ENCODE data around the gene MYOCD. TPM values are rescaled to one million over a fixed set of nuclear protein-coding genes. Genes with fewer than 3 reads are reported as not detected.

MYOCD gene
- total RNA-seq = not detected

GRCh38 chr17:12665263-12666210, at the start of gene MYOCD:
MYOCD (plus strand) TSS chr17:12665890; CDS start chr17:12666189, 299 bp downstream.
- Mint-ChIP-seq H3K36me3 (ENCODE audit: low read depth) (peaks cover 2% of the 10 kb centered on the region), H3K4me3 (no peak within 1 kb of the TSS), H3K4me1 (ENCODE audit: low read depth) (no peaks in the 10 kb centered on the region), H3K9me3 (ENCODE audit: insufficient read depth) (no peaks in the 10 kb centered on the region), H3K27me3 (ENCODE audit: low read depth) (peaks cover 26% of the 10 kb centered on the region), H3K27ac (no peak within 1 kb of the TSS)
- ATAC-seq = no peak
- no peak for DNase-seq
- CTCF ChIA-PET = no interaction called here
- POLR2A ChIA-PET = no interaction called here

- H3K4me1 Mint-ChIP-seq (ENCODE audit: low read depth) = no peaks in the 10 kb centered on the region
- ATAC-seq (no peak), DNase-seq (no peak)
- ChIA-PET CTCF (no interaction called here), POLR2A (no interaction called here)
- H3K36me3 Mint-ChIP-seq (ENCODE audit: low read depth) = no peaks in the 10 kb centered on the region
- no peak overlapping the region for H3K4me3 Mint-ChIP-seq
- peaks cover 5% of the 10 kb centered on the region for H3K9me3 Mint-ChIP-seq (ENCODE audit: insufficient read depth)
- H3K27ac Mint-ChIP-seq = no peak overlapping the region
- no peaks in the 10 kb centered on the region for H3K27me3 Mint-ChIP-seq (ENCODE audit: low read depth)
Measured at GRCh38 chr17:12616161-12616560, 49.5 kb upstream of the MYOCD start.

GRCh38 chr17:12618557-12618956, 47.1 kb upstream of the MYOCD start:
- ChIA-PET CTCF (no interaction called here), POLR2A (no interaction called here)
- DNase-seq (no peak), ATAC-seq (no peak)
- Mint-ChIP-seq H3K9me3 (ENCODE audit: insufficient read depth) (no peaks in the 10 kb centered on the region), H3K4me1 (ENCODE audit: low read depth) (no peaks in the 10 kb centered on the region), H3K4me3 (no peak overlapping the region), H3K27me3 (ENCODE audit: low read depth) (no peaks in the 10 kb centered on the region), H3K36me3 (ENCODE audit: low read depth) (no peaks in the 10 kb centered on the region), H3K27ac (no peak overlapping the region)

- H3K36me3 Mint-ChIP-seq (ENCODE audit: low read depth) = no peaks in the 10 kb centered on the region
- H3K27ac Mint-ChIP-seq = no peak overlapping the region
- ATAC-seq (no peak), DNase-seq (no peak)
- H3K4me3 Mint-ChIP-seq = no peak overlapping the region
- no peaks in the 10 kb centered on the region for H3K4me1 Mint-ChIP-seq (ENCODE audit: low read depth)
- POLR2A ChIA-PET = no interaction called here
- CTCF ChIA-PET = no interaction called here
- no peaks in the 10 kb centered on the region for H3K27me3 Mint-ChIP-seq (ENCODE audit: low read depth)
- peaks cover 8% of the 10 kb centered on the region for H3K9me3 Mint-ChIP-seq (ENCODE audit: insufficient read depth)
Measured at GRCh38 chr17:12619459-12620199, 46.1 kb upstream of the MYOCD start.

- Mint-ChIP-seq H3K9me3 (ENCODE audit: insufficient read depth) (peaks cover 8% of the 10 kb centered on the region), H3K4me3 (no peak overlapping the region), H3K4me1 (ENCODE audit: low read depth) (no peaks in the 10 kb centered on the region), H3K27ac (no peak overlapping the region), H3K36me3 (ENCODE audit: low read depth) (no peaks in the 10 kb centered on the region), H3K27me3 (ENCODE audit: low read depth) (no peaks in the 10 kb centered on the region)
- ChIA-PET CTCF (no interaction called here), POLR2A (no interaction called here)
- ATAC-seq (no peak), DNase-seq (no peak)
Measured at GRCh38 chr17:12620200-12620720, 45.4 kb upstream of the MYOCD start.

- POLR2A ChIA-PET = no interaction called here
- H3K4me3 Mint-ChIP-seq = no peak overlapping the region
- CTCF ChIA-PET = no interaction called here
- H3K9me3 Mint-ChIP-seq (ENCODE audit: insufficient read depth) = peaks cover 14% of the 10 kb centered on the region
- no peak overlapping the region for H3K27ac Mint-ChIP-seq
- H3K4me1 Mint-ChIP-seq (ENCODE audit: low read depth) = no peaks in the 10 kb centered on the region
- no peak for DNase-seq
- ATAC-seq = no peak
- no peaks in the 10 kb centered on the region for H3K27me3 Mint-ChIP-seq (ENCODE audit: low read depth)
- no peaks in the 10 kb centered on the region for H3K36me3 Mint-ChIP-seq (ENCODE audit: low read depth)
Measured at GRCh38 chr17:12622726-12623125, 43.0 kb upstream of the MYOCD start.

GRCh38 chr17:12623220-12623848, 42.4 kb upstream of the MYOCD start:
- Mint-ChIP-seq H3K36me3 (ENCODE audit: low read depth) (no peaks in the 10 kb centered on the region), H3K4me3 (no peak overlapping the region)
- POLR2A ChIA-PET = no interaction called here

GRCh38 chr17:12624211-12624610, 41.5 kb upstream of the MYOCD start:
- no peak overlapping the region for H3K4me3 Mint-ChIP-seq
- H3K27me3 Mint-ChIP-seq (ENCODE audit: low read depth) = no peaks in the 10 kb centered on the region
- POLR2A ChIA-PET = no interaction called here
- CTCF ChIA-PET = no interaction called here
- no peak for DNase-seq
- no peak overlapping the region for H3K27ac Mint-ChIP-seq
- no peak for ATAC-seq
- peaks cover 18% of the 10 kb centered on the region for H3K9me3 Mint-ChIP-seq (ENCODE audit: insufficient read depth)
- no peaks in the 10 kb centered on the region for H3K36me3 Mint-ChIP-seq (ENCODE audit: low read depth)
- H3K4me1 Mint-ChIP-seq (ENCODE audit: low read depth) = no peaks in the 10 kb centered on the region

More at GRCh38 chr17:12623220-12623848, 42.4 kb upstream of the MYOCD start:
- DNase-seq (no peak), ATAC-seq (no peak)
- no peaks in the 10 kb centered on the region for H3K27me3 Mint-ChIP-seq (ENCODE audit: low read depth)
- CTCF ChIA-PET = no interaction called here
- no peak overlapping the region for H3K27ac Mint-ChIP-seq
- H3K4me1 Mint-ChIP-seq (ENCODE audit: low read depth) = no peaks in the 10 kb centered on the region
- peaks cover 18% of the 10 kb centered on the region for H3K9me3 Mint-ChIP-seq (ENCODE audit: insufficient read depth)

GRCh38 chr17:12625092-12625491, 40.6 kb upstream of the MYOCD start:
- Mint-ChIP-seq H3K4me1 (ENCODE audit: low read depth) (no peaks in the 10 kb centered on the region), H3K36me3 (ENCODE audit: low read depth) (no peaks in the 10 kb centered on the region), H3K27me3 (ENCODE audit: low read depth) (no peaks in the 10 kb centered on the region), H3K4me3 (no peak overlapping the region), H3K9me3 (ENCODE audit: insufficient read depth) (peaks cover 18% of the 10 kb centered on the region), H3K27ac (no peak overlapping the region)
- ATAC-seq = no peak
- DNase-seq = no peak
- ChIA-PET CTCF (no interaction called here), POLR2A (no interaction called here)

- ATAC-seq (no peak), DNase-seq (no peak)
- ChIA-PET POLR2A (no interaction called here), CTCF (no interaction called here)
- H3K27me3 Mint-ChIP-seq (ENCODE audit: low read depth) = no peaks in the 10 kb centered on the region
- H3K9me3 Mint-ChIP-seq (ENCODE audit: insufficient read depth) = peaks cover 18% of the 10 kb centered on the region
- H3K4me3 Mint-ChIP-seq = no peak overlapping the region
- no peaks in the 10 kb centered on the region for H3K4me1 Mint-ChIP-seq (ENCODE audit: low read depth)
- H3K27ac Mint-ChIP-seq = no peak overlapping the region
- no peaks in the 10 kb centered on the region for H3K36me3 Mint-ChIP-seq (ENCODE audit: low read depth)
Measured at GRCh38 chr17:12627177-12627629, 38.5 kb upstream of the MYOCD start.

GRCh38 chr17:12627781-12628451, 37.8 kb upstream of the MYOCD start:
- CTCF ChIA-PET = no interaction called here
- DNase-seq (no peak), ATAC-seq (no peak)
- no peaks in the 10 kb centered on the region for H3K36me3 Mint-ChIP-seq (ENCODE audit: low read depth)
- no peak overlapping the region for H3K27ac Mint-ChIP-seq
- peaks cover 18% of the 10 kb centered on the region for H3K9me3 Mint-ChIP-seq (ENCODE audit: insufficient read depth)
- H3K4me1 Mint-ChIP-seq (ENCODE audit: low read depth) = no peaks in the 10 kb centered on the region
- no peaks in the 10 kb centered on the region for H3K27me3 Mint-ChIP-seq (ENCODE audit: low read depth)
- no peak overlapping the region for H3K4me3 Mint-ChIP-seq
- POLR2A ChIA-PET = no interaction called here
